ENCODE data around the gene NMNAT2. TPM values are rescaled to one million over a fixed set of nuclear protein-coding genes. Genes with fewer than 3 reads are reported as not detected.

NMNAT2 gene
- total and polyA plus RNA-seq, 2 of the 8 experiments (the other 6 are each of a cell fraction or from before 2014, with no cell fraction given): 6.5 to 20.9 TPM

DNA sequence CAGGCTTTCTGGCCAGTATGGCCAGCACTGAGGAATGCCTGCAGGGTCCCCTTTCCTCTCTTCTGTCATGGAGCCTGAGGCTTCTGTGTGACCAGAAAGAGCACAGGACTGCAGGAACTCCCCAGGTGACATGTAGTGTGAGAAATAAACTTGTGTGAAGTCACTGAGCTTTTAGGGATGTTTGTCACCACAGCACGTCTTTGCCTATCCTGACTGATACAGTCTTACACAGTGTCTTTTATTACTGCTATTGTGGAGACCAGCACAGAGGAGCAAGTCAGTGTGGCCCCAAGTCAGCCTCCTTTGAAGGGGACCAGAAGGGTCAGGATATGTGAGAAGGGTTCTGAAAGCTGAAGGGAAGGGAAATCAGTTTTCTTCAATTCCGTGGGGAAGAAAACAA is 129.6 kb downstream of the NMNAT2 start (continued):
- TF ChIP-seq JUN (IDR thresholded peaks at IDR 0.05; ENCODE audit: low read depth, low read length) (no peak), BCL11A (IDR thresholded peaks at IDR 0.05; ENCODE audit: low read depth in 2 of 2, low read length in 2 of 2) (no peak)
